Activated CD8-positive, alpha-beta memory T cell treated with anti-CD3 and anti-CD28 coated beads, Interleukin-2, amount 50 U/mL, for 24 hours (primary cell): ENCODE data around the gene C7orf33.
"Not testable (repeated sequence)": the region's sequence is repeated elsewhere in the genome, so short reads cannot be mapped to it uniquely, and the experiment has no call there.

ENCODE experiments used
- DNase-seq: peaks from one replicate; pipeline ENCODE4 v3.0.0-alpha.2; 2020; ENCODE audit errors: extremely low read depth

The C7orf33 gene

DNA sequence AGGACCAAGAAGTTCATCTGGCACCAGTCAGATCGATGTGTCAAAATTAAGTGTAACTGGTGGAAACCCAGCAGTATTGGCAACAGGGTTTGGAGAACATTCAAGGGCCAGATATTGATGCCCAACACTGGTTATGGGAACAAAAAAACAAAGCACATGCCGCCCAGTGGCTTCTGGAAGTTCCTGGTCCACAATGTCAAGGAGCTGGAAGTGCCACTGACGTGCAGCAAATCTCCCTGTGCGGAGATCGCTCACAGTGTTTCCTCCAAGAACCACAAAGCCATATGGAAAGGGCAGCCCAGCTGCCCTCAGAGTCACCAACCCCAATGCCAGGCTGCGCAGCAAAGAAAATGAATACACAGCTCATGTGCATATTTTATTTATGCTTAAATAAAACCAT, 10.1 kb upstream of the C7orf33 start:
- no peak for DNase-seq

DNA sequence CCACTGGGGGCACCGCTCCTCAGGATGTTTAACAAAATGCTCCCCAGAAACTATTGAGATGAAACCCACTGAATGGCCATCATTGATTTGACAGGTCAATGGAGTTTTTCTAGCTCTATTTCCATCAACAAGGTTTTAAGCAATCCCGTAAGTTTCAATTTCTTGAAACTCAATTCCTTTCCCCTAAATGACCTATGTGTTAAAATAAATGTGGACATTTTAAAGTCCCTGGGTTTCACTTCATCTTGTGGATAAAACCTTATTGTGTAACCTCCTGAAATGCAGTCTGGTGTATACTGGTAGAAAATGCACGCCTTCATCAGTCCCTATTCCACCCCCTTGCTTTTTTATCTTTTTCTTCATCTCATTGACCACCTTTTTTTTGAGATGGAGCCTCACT, 8.9 kb upstream of the C7orf33 start:
- no peak for DNase-seq

DNA sequence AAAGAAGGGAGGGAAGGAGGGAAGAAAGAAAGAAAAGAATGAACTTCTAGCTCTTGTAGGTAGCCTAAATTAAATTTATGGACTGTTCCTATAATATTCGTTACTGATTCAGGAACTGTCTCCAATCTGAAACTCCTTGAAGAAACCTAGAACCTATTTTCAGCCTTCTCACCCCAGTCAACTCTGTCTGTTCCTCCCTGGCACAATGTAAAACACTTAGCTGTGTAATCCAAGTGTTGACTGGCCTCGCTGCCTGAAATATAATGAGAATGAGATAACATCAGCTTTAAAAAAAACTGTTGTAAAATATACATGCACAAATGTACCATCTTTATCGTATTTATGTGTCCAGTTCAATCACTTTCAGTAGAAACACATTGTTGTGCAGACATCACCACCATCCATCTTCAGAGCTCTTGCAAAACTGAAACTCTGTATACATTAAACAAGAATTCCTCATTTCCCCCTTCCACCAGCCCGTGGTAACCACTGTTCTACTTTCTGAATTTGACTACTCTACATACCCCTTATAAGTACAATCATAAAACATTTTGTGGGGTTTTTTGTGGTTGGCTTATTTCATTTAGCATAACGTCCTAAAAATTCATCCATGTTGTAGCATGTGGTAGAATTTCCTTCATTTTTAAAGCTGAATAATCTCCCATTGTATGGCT, 6.3 kb upstream of the C7orf33 start:
- DNase-seq, result no peak

DNA sequence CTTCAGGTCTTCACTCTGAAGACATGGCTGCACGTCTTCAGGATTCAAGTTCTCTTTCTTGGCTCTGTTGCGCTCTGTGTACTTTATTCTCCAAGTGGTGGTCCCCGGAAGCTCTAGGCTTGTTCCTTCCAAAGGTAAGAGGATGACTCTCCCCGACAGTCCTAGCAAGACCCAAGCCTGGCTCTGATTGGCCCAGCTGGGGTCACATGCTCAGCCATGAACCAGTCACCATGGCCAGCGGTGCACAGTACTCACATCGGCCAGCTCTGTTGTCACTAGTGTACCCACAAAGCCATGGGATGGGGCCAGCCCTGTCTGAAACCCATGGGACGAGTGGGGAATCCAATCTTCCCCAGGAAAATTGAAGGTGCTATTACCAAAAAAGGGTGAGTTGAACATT, 5.2 kb upstream of the C7orf33 start:
- DNase-seq, result no peak

DNA sequence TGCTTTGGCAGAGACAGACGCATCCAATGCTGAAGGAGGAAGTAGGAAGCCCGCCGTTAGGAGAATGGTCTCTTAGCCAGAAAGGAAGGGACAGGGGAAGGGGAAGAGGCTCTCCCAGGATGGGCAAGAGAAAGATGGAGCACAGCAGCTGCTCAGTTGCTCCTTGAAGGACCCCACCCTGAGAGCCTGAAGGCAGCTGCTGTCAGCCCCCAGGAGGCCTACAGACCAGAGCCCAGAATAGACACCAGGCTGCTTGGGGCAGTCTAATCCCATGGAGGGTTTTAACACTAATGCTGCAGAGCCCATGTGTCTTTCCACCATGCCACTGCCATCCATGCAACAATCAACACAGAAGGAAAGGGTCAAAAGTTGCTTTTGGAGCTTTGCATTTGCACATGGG, 3.5 kb upstream of the C7orf33 start:
- no peak for DNase-seq

DNA sequence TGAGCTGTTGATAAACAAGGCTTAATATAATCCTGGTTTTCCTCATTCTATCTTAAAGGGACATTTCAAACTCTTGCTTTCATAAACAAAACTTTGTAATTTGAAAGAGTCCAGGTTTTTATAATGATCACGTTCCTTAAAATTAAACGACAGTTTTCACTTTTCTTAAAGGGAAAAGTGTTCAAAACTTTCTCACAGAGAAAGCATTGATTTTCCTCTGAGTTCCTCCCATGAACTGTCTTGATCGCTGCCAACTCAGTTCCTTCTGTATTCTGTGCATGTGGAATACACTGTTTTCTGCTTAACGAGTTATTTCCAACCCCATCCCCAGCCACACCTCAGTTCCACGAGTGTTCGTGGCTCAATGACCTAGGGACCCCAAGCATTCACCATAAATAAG, 2.4 kb upstream of the C7orf33 start:
- DNase-seq, result no peak

DNA sequence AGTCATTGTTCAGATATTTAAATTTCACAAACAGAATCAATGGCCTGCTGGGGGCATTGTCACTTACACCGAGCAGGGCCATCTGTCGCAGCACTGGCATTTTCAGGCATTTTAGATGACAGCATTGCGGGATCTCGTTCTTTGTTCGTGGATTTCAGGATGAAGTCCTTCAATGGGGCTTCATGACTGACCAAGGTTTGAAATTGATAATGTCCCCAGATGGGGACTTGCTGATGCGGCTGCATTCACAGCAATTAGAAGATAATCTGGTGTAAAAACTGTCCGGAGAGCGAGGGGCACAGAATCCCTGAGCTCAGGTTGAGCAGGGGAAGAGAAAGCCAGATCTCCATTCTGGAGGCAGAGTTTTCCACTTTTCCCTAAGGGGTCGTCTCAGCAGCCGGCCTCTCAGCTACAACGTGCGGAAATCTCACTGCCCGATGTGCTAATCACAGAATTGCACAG, 1.9 kb upstream of the C7orf33 start:
- DNase-seq, result no peak

DNA sequence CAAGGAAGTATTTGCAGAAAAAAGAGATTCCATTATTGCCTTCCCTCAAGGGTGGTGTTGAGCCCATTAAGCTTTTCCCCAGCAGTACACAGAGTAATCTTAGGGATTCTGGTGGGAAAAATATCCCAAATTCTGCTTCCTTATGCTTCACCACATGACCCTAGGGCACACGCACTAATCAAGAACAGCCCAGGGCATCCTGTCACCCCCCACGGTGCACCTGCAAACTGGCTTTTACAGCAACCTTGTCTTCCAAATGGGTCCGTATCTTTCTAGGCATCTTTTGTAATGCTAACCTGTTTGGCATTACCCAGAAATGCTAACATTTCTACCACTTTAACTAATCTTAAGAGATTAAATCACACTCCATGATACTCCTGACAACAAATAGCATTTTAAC, 926 bp upstream of the C7orf33 start:
- DNase-seq, result no peak

DNA sequence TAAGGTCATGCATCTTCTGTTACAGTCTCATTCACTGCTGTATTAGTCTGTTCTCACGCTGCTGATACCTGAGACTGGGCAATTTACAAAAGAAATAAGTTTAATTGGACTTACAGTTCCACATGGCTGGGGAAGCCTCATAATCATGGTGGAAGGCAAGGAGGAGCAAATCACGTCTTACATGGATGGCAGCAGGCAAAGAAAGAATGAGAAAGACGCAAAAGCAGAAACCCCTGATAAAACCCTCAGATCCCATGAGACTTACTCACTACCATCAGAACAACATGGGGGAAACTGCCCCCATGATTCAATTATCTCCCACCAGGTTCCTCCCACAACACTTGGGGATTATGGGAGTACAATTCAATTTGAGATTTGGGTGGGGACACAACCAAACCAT, 5.8 kb downstream of the C7orf33 start:
- not testable (repeated sequence) for DNase-seq

DNA sequence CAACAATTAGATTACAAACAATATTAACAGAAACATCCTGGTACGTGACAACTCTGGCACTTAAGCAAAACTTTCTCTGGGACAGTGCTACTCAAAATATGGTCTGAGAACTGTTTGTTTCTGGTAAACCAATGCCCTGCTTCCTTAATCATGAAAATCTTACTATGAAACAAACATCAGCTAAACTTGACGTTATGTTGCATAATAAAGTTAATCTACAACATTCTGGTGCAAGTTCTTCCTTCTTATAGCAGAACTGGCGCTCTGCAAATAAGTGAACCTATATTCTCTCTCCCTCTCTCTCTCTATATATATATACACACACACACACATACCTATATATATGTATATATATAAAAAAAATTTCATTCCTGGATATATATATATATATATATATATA, 7.8 kb downstream of the C7orf33 start:
- no peak for DNase-seq

DNA sequence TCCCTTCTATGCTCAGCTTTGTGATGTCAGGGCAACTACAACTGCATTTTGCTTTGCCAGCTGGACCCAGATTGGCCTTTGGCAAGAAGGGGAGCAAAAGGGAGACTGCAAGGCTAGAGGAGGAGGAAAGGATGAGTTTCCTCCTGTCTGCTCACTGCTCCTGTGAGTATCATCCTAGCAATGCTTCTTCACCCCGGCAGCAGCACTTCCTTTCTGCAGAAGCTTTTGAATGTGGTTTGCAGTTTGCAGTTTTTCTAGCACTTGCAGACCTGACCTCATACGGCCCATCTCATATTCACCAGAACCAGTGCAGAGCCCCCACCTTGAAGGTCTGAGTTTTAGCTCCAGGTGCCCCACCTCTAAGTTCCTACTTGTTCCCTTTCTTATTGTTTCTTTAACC, 14.8 kb downstream of the C7orf33 start:
- DNase-seq, result no peak

DNA sequence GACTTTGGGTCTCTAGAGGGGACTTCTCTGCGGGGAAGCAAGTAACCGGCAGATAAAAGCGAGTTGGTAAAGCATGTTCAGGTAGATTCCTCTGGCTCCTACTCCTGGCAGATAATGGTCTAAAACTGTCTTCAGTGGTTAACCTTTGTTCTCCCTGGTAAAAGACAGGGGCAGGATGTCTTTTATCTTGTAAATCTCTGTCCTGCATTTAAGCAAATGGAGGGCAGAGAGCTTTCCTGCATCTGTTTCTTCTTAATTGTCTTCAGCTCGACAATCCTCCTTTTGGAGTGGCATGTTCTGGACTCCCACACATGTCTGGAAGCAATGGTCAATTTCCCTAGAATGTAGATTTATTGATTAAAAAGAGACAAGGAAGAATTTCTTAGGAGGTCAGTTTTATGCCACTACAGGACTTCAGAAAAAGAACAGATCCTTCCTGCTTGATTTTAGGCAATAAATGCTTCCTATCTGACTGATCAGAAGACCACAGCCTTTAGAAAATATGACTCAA, 16.6 kb downstream of the C7orf33 start:
- no peak for DNase-seq

DNA sequence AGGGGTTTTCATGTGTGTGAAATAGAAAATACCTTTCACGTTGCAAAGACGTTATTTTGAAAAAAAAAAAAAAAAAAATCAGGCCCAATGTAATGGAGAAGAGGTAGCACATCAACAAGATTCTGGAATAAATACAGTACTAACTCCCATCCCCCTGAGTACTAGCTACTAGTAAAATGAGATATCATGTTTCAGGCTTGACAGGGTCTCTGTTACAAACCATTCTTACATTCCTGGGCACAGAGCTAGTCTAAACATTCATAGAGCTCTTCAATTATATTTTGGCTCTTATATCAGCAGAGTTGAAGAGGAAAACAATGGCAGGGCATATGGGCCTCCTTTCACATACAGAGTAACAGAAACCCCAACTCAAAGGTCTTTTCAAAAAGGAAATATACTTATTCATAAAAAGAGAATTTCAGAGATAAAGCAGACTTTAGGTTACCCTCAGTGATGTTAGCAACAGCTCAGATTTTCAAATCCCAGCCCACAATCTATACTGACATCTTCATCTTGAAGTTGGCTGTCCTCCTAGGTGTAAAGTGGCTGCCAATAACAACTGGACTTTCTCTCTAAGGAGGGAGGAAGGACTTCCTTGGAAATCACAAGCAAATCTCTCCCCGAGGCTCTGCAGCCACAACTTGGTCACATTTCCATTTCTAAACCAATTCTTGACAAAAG, 18.6 kb downstream of the C7orf33 start:
- DNase-seq, result no peak

DNA sequence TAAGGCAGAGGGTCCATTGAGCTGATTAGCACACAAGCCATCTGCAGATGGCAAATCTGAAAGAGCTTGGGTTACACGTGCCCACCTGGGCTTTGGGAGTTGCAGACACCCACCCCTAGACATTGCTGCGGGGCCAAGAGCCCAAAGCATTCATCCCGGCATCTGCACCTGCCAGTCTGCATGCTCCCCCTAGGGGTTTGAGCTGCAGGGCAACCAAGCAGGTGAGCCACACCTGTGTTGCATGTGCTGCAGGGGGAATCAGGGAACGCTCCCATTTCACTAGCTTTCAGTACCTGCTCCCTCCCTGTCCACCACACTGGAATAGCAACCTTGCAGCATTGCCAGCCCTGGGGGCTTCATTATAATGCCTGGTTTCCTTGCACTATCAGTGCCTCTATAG, 21.1 kb downstream of the C7orf33 start:
- DNase-seq, result no peak

DNA sequence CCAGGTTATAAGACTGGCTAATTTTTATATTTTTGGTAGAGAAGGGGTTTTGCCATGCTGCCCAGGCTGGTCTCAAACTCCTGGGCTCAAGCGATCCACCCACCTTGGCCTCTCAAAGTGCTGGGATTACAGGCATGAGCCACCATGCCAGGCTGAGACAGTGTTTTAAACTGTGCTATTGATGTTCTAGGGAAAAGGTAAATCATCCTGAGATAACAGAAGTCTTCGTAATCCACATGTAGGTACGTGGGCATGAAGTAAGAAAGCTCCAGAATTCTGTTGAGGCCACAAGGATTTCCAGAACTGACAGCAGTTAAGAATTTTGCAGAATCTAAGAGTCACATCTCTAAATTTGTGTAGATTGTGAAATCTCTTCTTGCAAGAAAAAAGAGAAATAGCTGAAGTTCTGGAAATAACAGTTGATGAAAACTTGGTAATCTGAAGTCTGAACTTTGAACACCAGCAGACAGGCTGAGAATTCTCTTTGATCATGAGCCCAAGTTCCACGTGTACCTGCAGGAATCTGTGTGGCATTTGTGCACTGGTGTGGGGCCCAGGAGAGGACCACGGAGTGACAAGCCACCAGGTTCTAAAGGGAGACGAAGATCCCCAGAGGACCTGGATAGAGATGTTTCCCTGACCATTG, 24.6 kb downstream of the C7orf33 start:
- no peak for DNase-seq

DNA sequence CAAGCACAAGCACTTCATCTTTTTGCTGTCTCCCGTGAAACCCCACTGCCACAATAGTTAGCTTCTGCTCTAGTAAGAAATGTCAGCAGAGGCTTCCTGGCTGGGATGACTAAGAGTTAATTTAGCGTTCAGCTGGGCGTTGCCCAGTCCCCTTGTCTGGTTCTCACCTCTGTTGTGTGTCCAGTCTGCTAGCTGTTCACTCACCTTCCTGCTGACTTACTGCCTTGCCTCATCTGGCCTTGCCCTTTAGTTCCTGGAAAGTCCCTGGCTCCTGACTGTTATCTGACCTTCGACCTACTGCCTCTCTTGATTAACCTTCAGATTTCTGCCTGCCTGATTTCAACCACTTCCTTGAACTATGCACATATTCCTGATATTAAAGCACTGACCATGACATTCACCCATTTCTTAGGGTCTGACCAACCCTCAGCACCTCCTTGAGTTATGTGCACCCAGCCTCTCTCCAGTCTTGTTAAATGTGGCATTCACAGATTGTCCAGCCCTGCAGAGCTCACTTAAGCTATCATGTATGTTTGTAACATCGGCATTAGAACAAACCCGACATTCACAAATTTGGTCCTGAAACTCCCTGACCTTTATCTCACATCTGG, 30.3 kb downstream of the C7orf33 start:
- no peak for DNase-seq

DNA sequence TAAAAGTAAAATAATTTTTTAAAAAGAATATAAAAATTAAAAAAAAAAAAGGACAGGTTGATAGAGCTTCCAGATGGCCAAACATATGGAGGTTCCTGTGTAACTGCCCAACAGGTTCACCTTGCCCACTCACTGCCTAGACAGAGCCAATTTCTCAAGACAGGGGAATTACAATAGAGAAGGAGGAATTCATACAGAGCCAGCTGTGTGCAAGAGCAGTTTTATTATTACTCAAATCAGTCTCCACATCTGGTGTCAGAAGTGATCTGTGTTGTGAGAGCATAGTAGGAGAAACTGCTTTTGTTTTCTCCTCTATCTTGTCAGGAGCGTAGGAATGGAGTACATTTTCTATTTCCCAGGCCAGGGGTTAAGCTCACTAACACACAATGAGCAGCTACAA, 31.0 kb downstream of the C7orf33 start:
- no peak for DNase-seq

DNA sequence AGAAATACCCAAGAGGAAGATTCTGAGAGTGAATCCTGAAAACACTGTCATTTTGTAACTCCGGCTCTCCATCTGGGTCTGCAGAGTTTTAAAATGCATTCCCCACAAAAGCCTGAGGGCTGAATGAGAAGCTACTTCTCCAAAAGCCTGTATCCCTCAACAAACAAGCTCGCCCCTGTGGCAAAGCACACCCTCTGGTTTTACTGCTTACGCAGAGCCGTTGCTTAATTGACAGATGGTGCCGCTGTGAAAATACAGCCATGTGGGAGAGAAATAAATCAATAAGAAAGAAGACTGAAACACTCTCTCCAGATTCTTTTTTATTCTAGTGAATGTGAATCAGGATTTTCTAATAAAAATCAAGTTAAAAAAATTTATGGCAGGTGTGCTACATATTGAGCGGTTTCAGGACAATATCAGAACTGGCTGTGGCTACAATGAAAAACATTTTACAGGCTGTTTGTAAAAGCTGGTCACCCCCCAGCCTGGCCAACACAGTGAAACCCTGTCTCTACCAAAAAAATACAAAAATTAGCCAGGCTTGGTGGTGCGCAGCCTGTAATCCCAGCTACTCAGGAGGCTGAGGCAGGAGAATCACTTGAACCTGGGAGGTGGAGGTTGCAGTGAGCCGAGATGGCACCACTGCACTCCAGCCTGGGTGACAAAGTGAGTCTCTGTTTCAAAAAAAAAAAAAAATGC, 32.5 kb downstream of the C7orf33 start:
- no peak for DNase-seq

DNA sequence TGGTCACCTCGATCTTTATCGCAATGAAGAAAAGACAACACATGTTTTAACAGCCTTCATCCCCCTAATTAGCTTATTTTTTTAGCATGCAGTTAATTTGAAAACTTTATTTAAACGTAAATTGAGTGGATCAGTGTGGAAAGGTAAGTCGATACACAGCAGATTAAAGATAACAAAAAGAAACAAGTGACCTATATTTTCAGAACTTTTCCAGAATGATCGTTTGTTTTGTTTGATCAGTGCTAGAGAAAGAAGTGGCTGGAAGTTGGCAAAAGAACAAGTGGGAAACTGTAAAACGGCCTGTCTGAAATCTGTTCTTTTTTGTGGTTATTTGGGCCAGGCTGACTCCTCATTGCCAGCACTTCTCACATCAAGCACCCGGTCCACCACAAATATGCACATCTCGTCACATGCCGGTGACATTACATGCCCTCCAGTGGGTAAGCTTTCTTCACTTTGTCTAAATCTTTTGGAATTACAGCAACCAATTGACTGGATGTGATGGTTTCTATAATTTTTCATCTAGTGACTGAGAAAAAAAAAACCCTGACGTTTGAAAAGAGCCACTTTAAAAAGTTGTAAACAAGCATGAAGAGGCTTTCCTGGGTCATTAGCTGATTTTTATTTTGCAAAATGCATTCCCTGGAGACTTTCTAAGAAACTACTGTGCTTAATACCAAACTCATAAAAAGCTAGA, 33.2 kb downstream of the C7orf33 start:
- no peak for DNase-seq

DNA sequence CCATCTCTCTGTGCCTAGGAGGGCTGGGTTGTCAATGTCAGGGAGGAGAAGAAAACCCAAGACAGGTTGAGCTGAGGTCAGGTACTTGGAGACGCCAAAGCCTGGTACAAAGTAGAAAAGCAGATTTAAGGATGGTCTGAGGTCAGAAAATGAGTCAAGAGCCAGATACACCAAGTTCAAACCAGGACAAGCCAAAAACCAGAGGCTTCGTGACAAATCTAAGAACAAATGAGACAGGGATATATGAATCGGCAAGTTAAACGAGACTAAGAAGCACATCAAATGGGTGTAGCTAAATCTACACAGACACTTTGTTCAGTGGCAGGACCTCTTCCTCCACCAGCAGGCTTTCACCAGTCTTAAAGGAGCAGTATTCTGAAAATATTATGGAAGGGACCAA, 34.2 kb downstream of the C7orf33 start:
- DNase-seq, result no peak

DNA sequence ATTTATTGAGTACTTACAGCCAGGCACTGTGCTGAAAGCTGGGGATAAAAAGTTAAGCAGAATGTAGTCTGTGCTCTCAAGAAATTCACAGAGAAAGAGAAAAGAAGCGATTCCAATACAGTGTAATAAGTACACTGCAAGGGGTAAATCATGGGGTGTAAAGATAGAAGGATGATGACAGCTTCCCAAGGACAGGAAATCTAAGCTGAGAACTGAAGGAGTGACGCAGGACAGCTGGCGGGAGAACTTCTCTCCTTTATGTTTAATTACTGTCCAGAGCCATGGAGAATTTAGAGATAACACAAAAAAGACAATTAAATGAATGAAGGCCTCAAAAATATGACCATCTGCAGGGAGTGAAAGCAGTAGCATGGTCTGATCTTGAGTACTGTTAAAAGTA, 34.8 kb downstream of the C7orf33 start:
- no peak for DNase-seq
